NCI-H2196 treated with DMSO at 0.1 percent for 48 hours (cell line): ENCODE measurements around the gene KCNIP4.
"Not testable (repeated sequence)": the region's sequence is repeated elsewhere in the genome, so short reads cannot be mapped to it uniquely, and the experiment has no call there.

Experiments
- DNase-seq: peaks from one replicate; lab custom pipeline; 2025; ENCODE audit not compliant: unreplicated experiment; lab: John Stamatoyannopoulos, UW

The KCNIP4 gene

GRCh38 chr4:21948347-21949072, at the start of gene KCNIP4:
Gene KCNIP4 (minus strand): TSS chr4:21948772.
- DNase-seq, result no peak

GRCh38 chr4:21996618-21997017, 48.0 kb upstream of the KCNIP4 start:
- not testable (repeated sequence) for DNase-seq

GRCh38 chr4:21992330-21992729, 43.8 kb upstream of the KCNIP4 start:
- no peak for DNase-seq

GRCh38 chr4:21991562-21991961, 43.0 kb upstream of the KCNIP4 start:
- no peak for DNase-seq

- DNase-seq, result no peak
Measured at GRCh38 chr4:21991050-21991449, 42.5 kb upstream of the KCNIP4 start.

GRCh38 chr4:21989351-21989750, 40.8 kb upstream of the KCNIP4 start:
- no peak for DNase-seq

GRCh38 chr4:21986307-21986706, 37.7 kb upstream of the KCNIP4 start:
- no peak for DNase-seq

- DNase-seq, result no peak
Measured at GRCh38 chr4:21982087-21982486, 33.5 kb upstream of the KCNIP4 start.

GRCh38 chr4:21979196-21979595, 30.6 kb upstream of the KCNIP4 start:
- no peak for DNase-seq

GRCh38 chr4:21976166-21976565, 27.6 kb upstream of the KCNIP4 start:
- no peak for DNase-seq

GRCh38 chr4:21973850-21974249, 25.3 kb upstream of the KCNIP4 start:
- DNase-seq, result no peak

- DNase-seq, result no peak
Measured at GRCh38 chr4:21964762-21965319, 16.3 kb upstream of the KCNIP4 start.

GRCh38 chr4:21962691-21963090, 14.1 kb upstream of the KCNIP4 start:
- no peak for DNase-seq

GRCh38 chr4:21960793-21961192, 12.2 kb upstream of the KCNIP4 start:
- DNase-seq, result no peak

GRCh38 chr4:21954916-21955315, 6.3 kb upstream of the KCNIP4 start:
- DNase-seq, result no peak

- DNase-seq, result no peak
Measured at GRCh38 chr4:21953653-21954052, 5.1 kb upstream of the KCNIP4 start.

GRCh38 chr4:21952549-21952948, 4.0 kb upstream of the KCNIP4 start:
- no peak for DNase-seq

- DNase-seq, result no peak
Measured at GRCh38 chr4:21949073-21949457, 493 bp upstream of the KCNIP4 start.

GRCh38 chr4:21947791-21948346, 703 bp downstream of the KCNIP4 start:
- no peak for DNase-seq

GRCh38 chr4:21946858-21947257, 1.7 kb downstream of the KCNIP4 start:
- DNase-seq, result no peak

- no peak for DNase-seq
Measured at GRCh38 chr4:21921526-21922180, 26.9 kb downstream of the KCNIP4 start.

GRCh38 chr4:21915761-21916160, 32.8 kb downstream of the KCNIP4 start:
- DNase-seq, result no peak
